RWPE2 (cell line): ENCODE measurements around the gene GALNT17.

Experiments
- ATAC-seq: fragments of 200-7000 bp; cut with Tn5 transposase; 3 replicates; pipeline ENCODE4 v1.9.1; 2021; ENCODE audit warnings: low read depth
- DNase-seq: peaks from one replicate; pipeline ENCODE4 v3.0.0-alpha.2; 2020; ENCODE audit warnings: low spot score
- H3K27ac ChIP-seq: fragments of 450-650 bp; 2 replicates; pipeline ENCODE4 v1.5.1; 2017; ENCODE audit warnings: mild to moderate bottlenecking; ENCODE audit not compliant: poor library complexity, severe bottlenecking
- H3K27me3 ChIP-seq: fragments of 250-450 bp; sonication (Bioruptor Pico); 2 replicates; pipeline ENCODE4 v1.5.1; 2021; ENCODE audit warnings: mild to moderate bottlenecking, moderate library complexity; ENCODE audit not compliant: insufficient read depth, poor library complexity, severe bottlenecking
- H3K36me3 ChIP-seq: fragments of 250-450 bp; sonication (Bioruptor Pico); 2 replicates; pipeline ENCODE4 v1.5.1; 2020; ENCODE audit warnings: low read depth, mild to moderate bottlenecking, moderate library complexity
- H3K4me1 ChIP-seq: fragments of 250-450 bp; sonication (Bioruptor Pico); 2 replicates; pipeline ENCODE4 v1.5.1; 2021; ENCODE audit warnings: mild to moderate bottlenecking, moderate library complexity; ENCODE audit not compliant: insufficient read depth, poor library complexity, severe bottlenecking
- H3K4me3 ChIP-seq: fragments of 250-450 bp; sonication (Bioruptor Pico); 2 replicates; pipeline ENCODE4 v1.5.1; 2021; ENCODE audit warnings: mild to moderate bottlenecking, moderate library complexity; ENCODE audit not compliant: severe bottlenecking
- H3K9me3 ChIP-seq: fragments of 250-450 bp; sonication (Bioruptor Pico); 2 replicates; pipeline ENCODE4 v1.5.1; 2021; ENCODE audit warnings: mild to moderate bottlenecking, moderate library complexity; ENCODE audit not compliant: severe bottlenecking
- CTCF ChIP-seq: fragments of 450-650 bp; IDR thresholded peaks from one replicate; pipeline ENCODE4 v1.5.1; 2017; ENCODE audit warnings: mild to moderate bottlenecking, moderate library complexity; ENCODE audit not compliant: poor library complexity, severe bottlenecking

Gene GALNT17

GRCh38 chr7:71402684-71403083 lies 270.7 kb downstream of the GALNT17 start:
- no peak for TF ChIP-seq CTCF
- H3K9me3 ChIP-seq: no peaks in the 10 kb centered on the region
- H3K4me3 ChIP-seq: no peak overlapping the region
- no peaks in the 10 kb centered on the region for H3K27me3 ChIP-seq
- no peaks in the 10 kb centered on the region for H3K36me3 ChIP-seq
- no peak overlapping the region for H3K27ac ChIP-seq
- ATAC-seq (no peak), DNase-seq (no peak)
- H3K4me1 ChIP-seq: no peaks in the 10 kb centered on the region

- Histone ChIP-seq H3K27ac (no peak overlapping the region), H3K27me3 (no peaks in the 10 kb centered on the region), H3K36me3 (no peaks in the 10 kb centered on the region), H3K4me3 (no peak overlapping the region), H3K4me1 (no peaks in the 10 kb centered on the region), H3K9me3 (no peaks in the 10 kb centered on the region)
- no peak for ATAC-seq
- TF ChIP-seq CTCF: no peak
- DNase-seq: no peak
Observed at GRCh38 chr7:71403202-71403946, 271.4 kb downstream of the GALNT17 start.

GRCh38 chr7:71404726-71405345 lies 272.9 kb downstream of the GALNT17 start:
- H3K9me3 ChIP-seq: no peaks in the 10 kb centered on the region
- no peak for ATAC-seq
- no peak for TF ChIP-seq CTCF
- no peaks in the 10 kb centered on the region for H3K4me1 ChIP-seq
- no peak overlapping the region for H3K4me3 ChIP-seq
- DNase-seq: no peak
- H3K27ac ChIP-seq: no peak overlapping the region
- H3K27me3 ChIP-seq: no peaks in the 10 kb centered on the region
- H3K36me3 ChIP-seq: no peaks in the 10 kb centered on the region

GRCh38 chr7:71408271-71408670 lies 276.3 kb downstream of the GALNT17 start:
- Histone ChIP-seq H3K27ac (no peak overlapping the region), H3K27me3 (no peaks in the 10 kb centered on the region), H3K36me3 (no peaks in the 10 kb centered on the region), H3K9me3 (peaks cover 2% of the 10 kb centered on the region), H3K4me1 (no peaks in the 10 kb centered on the region), H3K4me3 (no peak overlapping the region)
- no peak for ATAC-seq
- TF ChIP-seq CTCF: no peak
- DNase-seq: no peak
